ENCODE measurements around the gene MORN2. TPM values are rescaled to one million over a fixed set of nuclear protein-coding genes. Genes with fewer than 3 reads are reported as not detected.

MORN2 gene
- total and polyA plus RNA-seq, 2 of the 4 experiments (the other 2 are of a cell fraction), result 13.1 to 16.5 TPM

DNA sequence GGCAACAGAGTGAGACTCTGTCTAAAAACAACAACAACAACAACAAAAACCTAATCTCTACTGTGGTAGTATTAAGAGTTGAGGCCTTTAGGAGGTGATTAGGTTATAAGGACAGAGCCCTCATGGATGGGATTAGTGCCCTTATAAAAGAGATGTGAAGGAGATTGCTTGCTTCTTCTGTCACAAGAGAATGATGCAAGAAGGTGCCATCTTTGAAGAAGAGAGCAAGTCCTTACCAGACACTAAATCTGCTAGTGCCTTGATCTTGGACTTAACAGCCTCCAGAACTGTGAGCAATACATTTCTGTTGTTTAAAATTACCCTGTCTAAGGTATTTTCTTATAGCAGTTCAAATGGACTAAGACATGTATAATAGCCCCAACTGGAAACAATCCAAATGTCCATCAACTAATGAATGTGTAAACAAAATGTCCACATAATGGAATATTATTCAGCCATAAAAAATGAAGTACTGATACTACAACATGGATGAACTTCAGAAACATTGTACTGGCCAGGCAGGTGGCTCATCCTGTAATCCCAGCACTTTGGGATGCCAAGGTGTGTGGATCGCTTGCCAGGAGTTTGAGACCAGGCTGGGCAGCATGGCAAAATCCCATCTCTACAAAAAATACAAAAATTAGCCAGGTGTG lies 12.3 kb downstream of the MORN2 start:
- Histone ChIP-seq H3K18ac (ENCODE audit: low read depth, low read length) (no peak overlapping the region), H2BK20ac (ENCODE audit: low read depth, low read length) (no peak overlapping the region), H3K79me1 (ENCODE audit: low read depth in 1 of 2, low read length in 2 of 2) (no peaks in the 10 kb centered on the region), H4K5ac (ENCODE audit: low read depth, low read length) (no peak overlapping the region), H3K4me3 (ENCODE audit: insufficient read depth, low read depth, low read length) (no peak overlapping the region), H3K9ac (ENCODE audit: low read depth, low read length) (no peak overlapping the region), H2AK5ac (ENCODE audit: low read depth, low read length) (no peak overlapping the region), H3K27me3 (ENCODE audit: control insufficient read depth, insufficient read depth, low read length) (no peaks in the 10 kb centered on the region), H4K8ac (ENCODE audit: low read depth in 2 of 2, low read length in 2 of 2) (no peak overlapping the region), H3K14ac (replicated peaks; ENCODE audit: low read depth, low read length) (no peak overlapping the region), H4K91ac (ENCODE audit: insufficient read depth, low read depth, low read length) (no peak overlapping the region), H3K4me1 (ENCODE audit: control insufficient read depth, insufficient read depth, low read length) (no peaks in the 10 kb centered on the region), H3K9me1 (ENCODE audit: insufficient read depth, low read length) (no peaks in the 10 kb centered on the region), H4K20me1 (ENCODE audit: insufficient read depth, low read length) (no peaks in the 10 kb centered on the region), H2AK9ac (replicated peaks; ENCODE audit: low read depth, low read length, poor library complexity) (no peak overlapping the region), H3K9me3 (ENCODE audit: control insufficient read depth, insufficient read depth, low read length) (no peaks in the 10 kb centered on the region; the same call in 1 of the 2 replicates), H3K4ac (ENCODE audit: low read depth, low read length) (no peak overlapping the region), H3K23ac (ENCODE audit: low read depth, low read length) (no peak overlapping the region), H2BK5ac (ENCODE audit: low read depth, low read length, poor library complexity, severe bottlenecking) (no peak overlapping the region), H3K27ac (ENCODE audit: insufficient read depth, low read length) (no peak overlapping the region), H2BK120ac (ENCODE audit: low read depth, low read length) (no peak overlapping the region), H2AFZ (replicated peaks; ENCODE audit: low read length, poor library complexity) (no peak overlapping the region), H2BK15ac (ENCODE audit: low read depth, low read length) (no peak overlapping the region), H3K4me2 (ENCODE audit: low read depth, low read length) (no peak overlapping the region), H3K36me3 (ENCODE audit: control insufficient read depth, insufficient read depth, low read length) (no peaks in the 10 kb centered on the region), H3K56ac (ENCODE audit: extremely low read depth, insufficient read depth, low read length) (no peak overlapping the region)
- WGBS, 2 experiments (ENCODE audit: extremely low coverage in 2 of 2, insufficient read length in 1 of 2), result no CpG with 5 or more reads among the region's 1 CpG
- CTCF ChIA-PET, result no interaction called here
- in situ Hi-C loops (cut with MboI; ENCODE audit: low sequenced_read_pairs), result no loop called here
- POLR2A ChIA-PET (ENCODE audit: unreplicated experiment), result no interaction called here
- no TSS peak for BruUV-seq (replicated peaks)
- ATAC-seq (ENCODE audit: low read depth), result no peak
- dilution Hi-C loops (cut with HindIII; ENCODE audit: low sequenced_read_pairs, unreplicated experiment), result no loop called here
- DNase-seq, result no peak
- TF ChIP-seq, protein P1, sequence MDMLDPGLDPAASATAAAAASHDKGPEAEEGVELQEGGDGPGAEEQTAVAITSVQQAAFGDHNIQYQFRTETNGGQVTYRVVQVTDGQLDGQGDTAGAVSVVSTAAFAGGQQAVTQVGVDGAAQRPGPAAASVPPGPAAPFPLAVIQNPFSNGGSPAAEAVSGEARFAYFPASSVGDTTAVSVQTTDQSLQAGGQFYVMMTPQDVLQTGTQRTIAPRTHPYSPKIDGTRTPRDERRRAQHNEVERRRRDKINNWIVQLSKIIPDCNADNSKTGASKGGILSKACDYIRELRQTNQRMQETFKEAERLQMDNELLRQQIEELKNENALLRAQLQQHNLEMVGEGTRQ (IDR thresholded peaks at IDR 0.05; ENCODE audit: low read depth, low read length), result no peak
- no peak for TF ChIP-seq POLR2A (IDR thresholded peaks at IDR 0.05; ENCODE audit: low read depth, low read length)
- TF ChIP-seq RFX5 (IDR thresholded peaks at IDR 0.05; ENCODE audit: low read depth, low read length), result no peak
- no peak for TF ChIP-seq RAD21 (IDR thresholded peaks at IDR 0.05; ENCODE audit: low read length)
- TF ChIP-seq, protein P2, sequence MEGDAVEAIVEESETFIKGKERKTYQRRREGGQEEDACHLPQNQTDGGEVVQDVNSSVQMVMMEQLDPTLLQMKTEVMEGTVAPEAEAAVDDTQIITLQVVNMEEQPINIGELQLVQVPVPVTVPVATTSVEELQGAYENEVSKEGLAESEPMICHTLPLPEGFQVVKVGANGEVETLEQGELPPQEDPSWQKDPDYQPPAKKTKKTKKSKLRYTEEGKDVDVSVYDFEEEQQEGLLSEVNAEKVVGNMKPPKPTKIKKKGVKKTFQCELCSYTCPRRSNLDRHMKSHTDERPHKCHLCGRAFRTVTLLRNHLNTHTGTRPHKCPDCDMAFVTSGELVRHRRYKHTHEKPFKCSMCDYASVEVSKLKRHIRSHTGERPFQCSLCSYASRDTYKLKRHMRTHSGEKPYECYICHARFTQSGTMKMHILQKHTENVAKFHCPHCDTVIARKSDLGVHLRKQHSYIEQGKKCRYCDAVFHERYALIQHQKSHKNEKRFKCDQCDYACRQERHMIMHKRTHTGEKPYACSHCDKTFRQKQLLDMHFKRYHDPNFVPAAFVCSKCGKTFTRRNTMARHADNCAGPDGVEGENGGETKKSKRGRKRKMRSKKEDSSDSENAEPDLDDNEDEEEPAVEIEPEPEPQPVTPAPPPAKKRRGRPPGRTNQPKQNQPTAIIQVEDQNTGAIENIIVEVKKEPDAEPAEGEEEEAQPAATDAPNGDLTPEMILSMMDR (conservative IDR thresholded peaks at IDR 0.05; ENCODE audit: low read depth, low read length), result no peak
- TF ChIP-seq MXI1 (IDR thresholded peaks at IDR 0.05; ENCODE audit: borderline replicate concordance, low read depth, low read length), result no peak
- TF ChIP-seq, protein P3, sequence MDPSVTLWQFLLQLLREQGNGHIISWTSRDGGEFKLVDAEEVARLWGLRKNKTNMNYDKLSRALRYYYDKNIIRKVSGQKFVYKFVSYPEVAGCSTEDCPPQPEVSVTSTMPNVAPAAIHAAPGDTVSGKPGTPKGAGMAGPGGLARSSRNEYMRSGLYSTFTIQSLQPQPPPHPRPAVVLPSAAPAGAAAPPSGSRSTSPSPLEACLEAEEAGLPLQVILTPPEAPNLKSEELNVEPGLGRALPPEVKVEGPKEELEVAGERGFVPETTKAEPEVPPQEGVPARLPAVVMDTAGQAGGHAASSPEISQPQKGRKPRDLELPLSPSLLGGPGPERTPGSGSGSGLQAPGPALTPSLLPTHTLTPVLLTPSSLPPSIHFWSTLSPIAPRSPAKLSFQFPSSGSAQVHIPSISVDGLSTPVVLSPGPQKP (IDR thresholded peaks at IDR 0.05; ENCODE audit: borderline replicate concordance, low read depth, low read length), result no peak
- no peak for TF ChIP-seq RCOR1 (IDR thresholded peaks at IDR 0.05; ENCODE audit: insufficient replicate concordance, low read length)
- TF ChIP-seq SMC3 (IDR thresholded peaks at IDR 0.05; ENCODE audit: low read depth, low read length), result no peak
- TF ChIP-seq NFE2L2 (IDR thresholded peaks at IDR 0.05; ENCODE audit: low read depth, low read length), result no peak
- no peak for TF ChIP-seq CEBPB (IDR thresholded peaks at IDR 0.05; ENCODE audit: low read depth, low read length)
- TF ChIP-seq MAFK (IDR thresholded peaks at IDR 0.05; ENCODE audit: low read depth, low read length), result no peak
- TF ChIP-seq FOS (IDR thresholded peaks at IDR 0.05; ENCODE audit: low read depth, low read length), result no peak
- no peak for TF ChIP-seq MAZ (IDR thresholded peaks at IDR 0.05; ENCODE audit: borderline replicate concordance, low read depth, low read length)
- intact Hi-C loops (cut with micrococcal nuclease), result no loop called here

Measured in IMR-90 (cell line).